ENCODE measurements around the gene WBP2NL. TPM values are rescaled to one million over a fixed set of nuclear protein-coding genes. Genes with fewer than 3 reads are reported as not detected.

Gene WBP2NL
- total RNA-seq, 2 donors from 2014 or later: 1.3 TPM; not detected in 1

DNA sequence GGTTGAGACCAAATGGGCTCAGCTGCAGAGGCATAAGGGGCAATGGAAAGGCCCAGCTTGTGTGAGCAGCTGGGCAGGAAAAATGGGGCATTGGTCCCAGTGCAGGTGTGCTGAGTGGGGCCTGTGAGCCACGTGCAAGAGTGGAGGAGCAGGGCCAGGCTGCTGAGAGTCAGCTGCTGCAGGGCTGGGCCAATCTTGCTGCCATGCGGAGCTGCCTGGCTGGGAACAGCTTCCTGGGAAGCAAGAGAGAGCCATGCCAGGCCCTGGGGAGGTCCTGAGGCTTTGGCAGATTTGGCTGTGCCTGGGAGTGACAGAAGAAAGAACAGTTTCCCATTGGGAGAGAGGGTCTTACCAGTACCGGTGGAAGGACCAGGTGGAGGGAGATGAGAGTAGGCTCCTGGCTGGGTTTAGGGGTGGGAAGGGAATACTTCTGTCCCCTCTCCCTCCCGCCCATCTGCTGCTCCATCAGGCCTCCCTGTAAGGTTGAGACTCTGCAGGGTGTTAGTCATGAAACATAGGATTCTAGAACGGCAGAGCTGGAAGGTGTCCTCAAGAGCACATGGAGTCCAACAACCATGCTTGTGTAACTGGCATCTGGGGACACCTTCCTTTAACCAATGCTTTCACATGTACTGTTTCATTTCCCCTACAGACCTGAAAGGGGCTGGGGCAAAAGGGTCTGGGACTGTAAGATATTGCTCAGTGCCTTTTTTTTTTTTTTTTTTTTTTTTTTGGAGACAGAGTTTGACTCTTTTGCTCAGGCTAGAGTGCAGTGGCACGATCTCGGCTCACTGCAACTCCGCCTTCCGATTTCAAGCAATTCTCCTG is 19.0 kb upstream of the WBP2NL start:
- Histone ChIP-seq H3K27me3 (replicated peaks; ENCODE audit: insufficient read depth) (peaks cover 11% of the 10 kb centered on the region), H3K36me3 (no peaks in the 10 kb centered on the region), H3K4me1 (ENCODE audit: control insufficient read depth in 1 of 2, low read depth in 2 of 2) (peaks cover 2 to 11% of the 10 kb centered on the region in 2 donors), H3K27ac (no peak overlapping the region), H3K9me3 (no peaks in the 10 kb centered on the region), H3K4me3 (no peak overlapping the region)
- TF ChIP-seq, protein P1, sequence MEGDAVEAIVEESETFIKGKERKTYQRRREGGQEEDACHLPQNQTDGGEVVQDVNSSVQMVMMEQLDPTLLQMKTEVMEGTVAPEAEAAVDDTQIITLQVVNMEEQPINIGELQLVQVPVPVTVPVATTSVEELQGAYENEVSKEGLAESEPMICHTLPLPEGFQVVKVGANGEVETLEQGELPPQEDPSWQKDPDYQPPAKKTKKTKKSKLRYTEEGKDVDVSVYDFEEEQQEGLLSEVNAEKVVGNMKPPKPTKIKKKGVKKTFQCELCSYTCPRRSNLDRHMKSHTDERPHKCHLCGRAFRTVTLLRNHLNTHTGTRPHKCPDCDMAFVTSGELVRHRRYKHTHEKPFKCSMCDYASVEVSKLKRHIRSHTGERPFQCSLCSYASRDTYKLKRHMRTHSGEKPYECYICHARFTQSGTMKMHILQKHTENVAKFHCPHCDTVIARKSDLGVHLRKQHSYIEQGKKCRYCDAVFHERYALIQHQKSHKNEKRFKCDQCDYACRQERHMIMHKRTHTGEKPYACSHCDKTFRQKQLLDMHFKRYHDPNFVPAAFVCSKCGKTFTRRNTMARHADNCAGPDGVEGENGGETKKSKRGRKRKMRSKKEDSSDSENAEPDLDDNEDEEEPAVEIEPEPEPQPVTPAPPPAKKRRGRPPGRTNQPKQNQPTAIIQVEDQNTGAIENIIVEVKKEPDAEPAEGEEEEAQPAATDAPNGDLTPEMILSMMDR (IDR thresholded peaks at IDR 0.05): no peak
- DNase-seq (ENCODE audit: low spot score) (no peak), ATAC-seq (ENCODE audit: insufficient number of reproducible peaks, low FRiP score, low read depth) (no peak)

DNA sequence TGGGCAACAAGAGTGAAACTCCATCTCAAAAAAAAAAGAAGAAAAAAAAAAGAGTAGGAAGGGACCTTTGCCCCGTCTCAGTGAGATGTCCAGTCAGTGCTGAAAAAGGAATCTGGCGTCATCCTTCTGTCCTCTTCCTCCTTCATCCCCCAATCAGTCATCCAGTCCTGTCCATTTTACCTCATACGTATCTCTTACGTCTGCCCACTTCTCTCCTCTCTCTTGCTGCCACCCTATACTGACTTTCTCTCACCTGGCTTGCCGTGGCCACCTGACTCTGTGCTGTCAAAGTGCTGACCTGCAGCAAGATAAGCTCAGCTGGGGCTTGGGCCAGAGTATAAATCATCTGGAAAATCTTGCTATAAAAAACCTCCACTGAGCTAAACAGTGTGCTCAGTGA is 15.7 kb upstream of the WBP2NL start:
- no peaks in the 10 kb centered on the region for H3K4me1 ChIP-seq (ENCODE audit: control insufficient read depth in 1 of 2, low read depth in 2 of 2)
- TF ChIP-seq, protein P1 (IDR thresholded peaks at IDR 0.05): no peak
- peaks cover 1% of the 10 kb centered on the region for H3K27me3 ChIP-seq (replicated peaks; ENCODE audit: insufficient read depth)
- H3K4me3 ChIP-seq: no peak overlapping the region
- ATAC-seq (ENCODE audit: insufficient number of reproducible peaks, low FRiP score, low read depth): no peak
- no peak overlapping the region for H3K27ac ChIP-seq
- DNase-seq (ENCODE audit: low spot score): no peak
- H3K9me3 ChIP-seq: no peaks in the 10 kb centered on the region
- H3K36me3 ChIP-seq: no peaks in the 10 kb centered on the region

DNA sequence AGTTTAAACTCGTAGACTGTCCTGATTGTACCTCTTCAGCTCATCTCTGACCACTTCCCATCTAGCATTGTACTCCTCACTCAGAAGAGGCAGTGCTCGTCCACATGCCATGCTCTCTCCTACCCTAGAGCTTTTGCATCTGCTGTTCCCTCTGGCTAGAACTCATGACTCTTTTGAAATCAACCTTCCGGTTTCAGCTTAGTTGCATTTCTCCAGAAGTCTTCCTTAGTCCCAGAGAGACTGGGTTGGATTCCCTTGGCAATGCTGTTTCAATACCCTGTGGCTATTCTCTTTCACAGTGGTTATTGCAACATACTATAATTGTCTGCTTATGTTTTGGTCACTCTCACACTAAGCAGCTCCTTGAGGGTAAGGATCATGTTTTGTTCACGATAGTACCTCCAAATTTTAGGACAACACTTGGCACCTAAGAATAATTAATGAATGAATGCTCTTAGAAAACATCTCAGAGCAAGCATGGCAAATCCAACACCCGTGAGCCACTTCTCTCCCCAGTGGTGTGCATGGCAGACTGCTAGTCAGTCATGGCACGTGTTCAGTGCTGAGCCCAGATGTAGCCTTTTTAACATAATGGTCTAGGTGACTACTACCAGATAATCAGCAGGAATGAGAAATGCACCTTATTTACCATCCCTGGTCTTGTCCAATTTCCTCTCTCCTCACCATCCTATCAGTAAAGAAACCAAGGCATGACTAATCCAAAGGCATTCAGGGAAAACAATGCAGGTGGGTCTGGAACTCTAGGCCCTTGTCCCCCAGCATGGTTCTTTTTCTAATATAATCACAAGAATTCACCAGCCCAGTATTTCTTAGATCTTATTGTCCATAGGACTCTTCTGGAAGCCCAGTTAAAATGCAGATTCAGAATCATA is 14.8 kb upstream of the WBP2NL start:
- Histone ChIP-seq H3K36me3 (no peaks in the 10 kb centered on the region), H3K4me3 (no peak overlapping the region), H3K4me1 (ENCODE audit: control insufficient read depth in 1 of 2, low read depth in 2 of 2) (no peaks in the 10 kb centered on the region), H3K27me3 (replicated peaks; ENCODE audit: insufficient read depth) (no peaks in the 10 kb centered on the region), H3K9me3 (no peaks in the 10 kb centered on the region), H3K27ac (no peak overlapping the region)
- no peak for DNase-seq (ENCODE audit: low spot score)
- TF ChIP-seq, protein P1 (IDR thresholded peaks at IDR 0.05): no peak
- no peak for ATAC-seq (ENCODE audit: insufficient number of reproducible peaks, low FRiP score, low read depth)

DNA sequence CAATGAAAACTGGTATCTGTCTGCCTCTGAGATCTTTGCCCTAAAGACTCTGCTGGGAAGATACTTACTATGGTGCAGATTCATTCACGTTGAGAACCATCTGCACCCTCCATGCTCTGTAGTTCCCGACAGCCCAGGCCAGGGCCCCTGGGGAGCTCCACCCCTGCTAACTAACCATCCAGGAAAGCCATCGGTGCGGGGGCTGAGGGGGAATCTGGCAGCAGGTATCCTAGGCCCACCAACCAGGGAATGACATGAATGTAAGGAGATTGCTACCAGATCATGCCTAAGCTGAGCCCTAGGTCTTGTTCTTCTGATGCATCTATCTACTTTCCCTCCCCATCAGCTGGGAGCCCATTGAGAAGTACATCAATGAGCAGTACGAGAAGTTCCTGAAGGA is 11.3 kb upstream of the WBP2NL start:
- TF ChIP-seq, protein P1 (IDR thresholded peaks at IDR 0.05): no peak
- no peak for DNase-seq (ENCODE audit: low spot score)

DNA sequence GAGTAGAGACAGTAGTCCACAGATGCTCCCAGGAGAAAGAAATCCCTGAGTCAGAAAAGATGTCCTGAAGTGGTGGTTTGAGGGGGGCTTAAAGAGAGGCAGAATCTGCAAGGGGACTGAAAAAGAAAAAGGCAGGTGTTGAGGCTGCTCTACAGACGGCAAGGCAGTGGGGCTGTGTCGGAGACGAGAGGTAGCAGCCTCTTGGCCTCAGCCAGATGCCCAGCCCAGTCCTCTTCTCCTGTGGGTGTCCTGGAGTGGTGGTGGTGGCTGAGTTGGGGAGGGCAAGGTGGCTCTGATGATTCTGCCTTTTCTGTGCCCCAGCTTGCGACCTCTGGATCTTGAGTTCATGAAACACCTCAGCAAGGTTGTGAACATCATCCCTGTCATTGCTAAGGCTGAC is 9.3 kb upstream of the WBP2NL start:
- TF ChIP-seq, protein P1 (IDR thresholded peaks at IDR 0.05): no peak
- no peaks in the 10 kb centered on the region for H3K4me1 ChIP-seq (ENCODE audit: control insufficient read depth in 1 of 2, low read depth in 2 of 2)
- no peaks in the 10 kb centered on the region for H3K9me3 ChIP-seq
- ATAC-seq (ENCODE audit: insufficient number of reproducible peaks, low FRiP score, low read depth): no peak
- H3K4me3 ChIP-seq: no peak overlapping the region
- H3K36me3 ChIP-seq: no peaks in the 10 kb centered on the region
- H3K27me3 ChIP-seq (replicated peaks; ENCODE audit: insufficient read depth): no peaks in the 10 kb centered on the region
- DNase-seq (ENCODE audit: low spot score): no peak
- H3K27ac ChIP-seq: no peak overlapping the region

More for the DNA sequence above, 11.3 kb upstream of the WBP2NL start:
- ATAC-seq (ENCODE audit: insufficient number of reproducible peaks, low FRiP score, low read depth): no peak
- Histone ChIP-seq H3K27me3 (replicated peaks; ENCODE audit: insufficient read depth) (no peaks in the 10 kb centered on the region), H3K4me3 (no peak overlapping the region), H3K9me3 (no peaks in the 10 kb centered on the region), H3K36me3 (no peaks in the 10 kb centered on the region), H3K27ac (no peak overlapping the region), H3K4me1 (ENCODE audit: control insufficient read depth in 1 of 2, low read depth in 2 of 2) (no peaks in the 10 kb centered on the region)
